Activated CD4-positive, CD25-positive, alpha-beta regulatory T cell treated with anti-CD3 and anti-CD28 coated beads, Interleukin-2, amount 50 U/mL, for 72 hours (primary cell): ENCODE measurements around the gene SPSB2.
"Not testable (repeated sequence)": the region's sequence is repeated elsewhere in the genome, so short reads cannot be mapped to it uniquely, and the experiment has no call there.

ENCODE experiments used
- DNase-seq: peaks from one replicate; pipeline ENCODE4 v3.0.0; 2021

SPSB2 gene

GRCh38 chr12:6899837-6900519 lies 26.9 kb upstream of the SPSB2 start:
- no peak for DNase-seq

GRCh38 chr12:6899427-6899826 lies 26.3 kb upstream of the SPSB2 start:
- DNase-seq: no peak

GRCh38 chr12:6896846-6897435 lies 23.8 kb upstream of the SPSB2 start:
- no peak for DNase-seq

- DNase-seq: no peak
These were observed 21.2 kb upstream of the SPSB2 start for GRCh38 chr12:6894321-6894720.

GRCh38 chr12:6892683-6893082 lies 19.6 kb upstream of the SPSB2 start:
- DNase-seq: not testable (repeated sequence)

- no peak for DNase-seq
These were observed 18.5 kb upstream of the SPSB2 start for GRCh38 chr12:6891646-6892001.

GRCh38 chr12:6890789-6891645 lies 17.9 kb upstream of the SPSB2 start:
- DNase-seq: peak; percentile 99

- DNase-seq: not testable (repeated sequence)
These were observed 16.9 kb upstream of the SPSB2 start for GRCh38 chr12:6889775-6890573.

GRCh38 chr12:6888794-6889193 lies 15.7 kb upstream of the SPSB2 start:
- DNase-seq: not testable (repeated sequence)

- no peak for DNase-seq
These were observed 15.3 kb upstream of the SPSB2 start for GRCh38 chr12:6888360-6888759.

- no peak for DNase-seq
These were observed 14.4 kb upstream of the SPSB2 start for GRCh38 chr12:6887460-6887859.

GRCh38 chr12:6886206-6886999 lies 13.3 kb upstream of the SPSB2 start:
- not testable (repeated sequence) for DNase-seq

GRCh38 chr12:6884539-6884938 lies 11.4 kb upstream of the SPSB2 start:
- DNase-seq: no peak

- no peak for DNase-seq
These were observed 10.6 kb upstream of the SPSB2 start for GRCh38 chr12:6883683-6884082.

- DNase-seq: no peak
These were observed 10.1 kb upstream of the SPSB2 start for GRCh38 chr12:6883252-6883651.

- DNase-seq: not testable (repeated sequence)
These were observed 6.7 kb upstream of the SPSB2 start for GRCh38 chr12:6879824-6880223.

GRCh38 chr12:6874015-6874368 lies 889 bp upstream of the SPSB2 start:
- DNase-seq: not testable (repeated sequence)

GRCh38 chr12:6872073-6873048 lies 742 bp downstream of the SPSB2 start:
- peak; percentile 87 for DNase-seq

GRCh38 chr12:6871052-6871957 lies 1.8 kb downstream of the SPSB2 start:
- DNase-seq: peak; percentile 38

- DNase-seq: not testable (repeated sequence)
These were observed 2.8 kb downstream of the SPSB2 start for GRCh38 chr12:6870304-6870703.
